ENCODE results near the gene CDH16.
A peak's percentile ranks its signal among the peaks of the same experiment; 100 is the strongest.
"Not testable (repeated sequence)": the region's sequence is repeated elsewhere in the genome, so short reads cannot be mapped to it uniquely, and the experiment has no call there.

CDH16 gene, protein sequence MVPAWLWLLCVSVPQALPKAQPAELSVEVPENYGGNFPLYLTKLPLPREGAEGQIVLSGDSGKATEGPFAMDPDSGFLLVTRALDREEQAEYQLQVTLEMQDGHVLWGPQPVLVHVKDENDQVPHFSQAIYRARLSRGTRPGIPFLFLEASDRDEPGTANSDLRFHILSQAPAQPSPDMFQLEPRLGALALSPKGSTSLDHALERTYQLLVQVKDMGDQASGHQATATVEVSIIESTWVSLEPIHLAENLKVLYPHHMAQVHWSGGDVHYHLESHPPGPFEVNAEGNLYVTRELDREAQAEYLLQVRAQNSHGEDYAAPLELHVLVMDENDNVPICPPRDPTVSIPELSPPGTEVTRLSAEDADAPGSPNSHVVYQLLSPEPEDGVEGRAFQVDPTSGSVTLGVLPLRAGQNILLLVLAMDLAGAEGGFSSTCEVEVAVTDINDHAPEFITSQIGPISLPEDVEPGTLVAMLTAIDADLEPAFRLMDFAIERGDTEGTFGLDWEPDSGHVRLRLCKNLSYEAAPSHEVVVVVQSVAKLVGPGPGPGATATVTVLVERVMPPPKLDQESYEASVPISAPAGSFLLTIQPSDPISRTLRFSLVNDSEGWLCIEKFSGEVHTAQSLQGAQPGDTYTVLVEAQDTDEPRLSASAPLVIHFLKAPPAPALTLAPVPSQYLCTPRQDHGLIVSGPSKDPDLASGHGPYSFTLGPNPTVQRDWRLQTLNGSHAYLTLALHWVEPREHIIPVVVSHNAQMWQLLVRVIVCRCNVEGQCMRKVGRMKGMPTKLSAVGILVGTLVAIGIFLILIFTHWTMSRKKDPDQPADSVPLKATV

DNA sequence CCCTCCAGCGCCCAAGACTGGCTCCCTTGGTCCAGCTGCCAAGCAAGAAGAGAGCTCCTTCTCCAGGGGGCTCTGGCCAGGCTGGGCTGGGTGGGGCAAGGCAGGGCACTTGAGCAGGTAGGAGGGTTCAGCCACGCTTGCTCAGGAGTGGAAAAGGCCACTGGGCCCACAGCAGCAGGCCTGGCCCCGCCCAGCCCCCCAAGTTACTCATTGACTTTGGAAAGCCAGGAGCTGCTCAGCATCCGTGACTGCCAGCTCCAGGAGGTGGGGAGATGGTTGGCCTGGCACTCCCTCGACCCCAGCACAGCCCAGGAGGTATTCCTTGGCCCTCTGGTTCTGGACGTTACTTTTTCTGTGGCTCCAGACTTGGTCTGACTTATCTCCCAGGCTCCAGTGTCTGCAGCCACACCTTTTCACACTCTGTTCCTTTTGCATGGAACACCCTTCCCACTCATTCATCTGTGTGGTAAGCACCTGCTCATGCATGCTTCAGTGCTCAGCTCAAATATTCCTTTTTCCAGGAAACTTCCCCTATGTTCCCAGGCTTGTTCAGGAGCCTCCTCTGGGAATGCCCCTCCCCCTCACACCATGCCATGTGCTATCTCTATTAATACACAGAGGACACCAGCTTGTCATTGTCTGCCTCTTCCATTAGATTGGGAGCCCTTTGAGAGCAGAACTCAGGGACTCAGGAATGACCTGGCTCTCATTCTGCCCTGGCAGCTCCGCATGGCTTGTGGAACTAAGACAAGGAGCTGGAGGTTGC, at the start of gene CDH16:
Gene CDH16 (minus strand): TSS at position 83 of the 766 bp plus-strand sequence. CDS start 820 bp downstream, outside the sequence.
- DNase-seq = no peak

DNA sequence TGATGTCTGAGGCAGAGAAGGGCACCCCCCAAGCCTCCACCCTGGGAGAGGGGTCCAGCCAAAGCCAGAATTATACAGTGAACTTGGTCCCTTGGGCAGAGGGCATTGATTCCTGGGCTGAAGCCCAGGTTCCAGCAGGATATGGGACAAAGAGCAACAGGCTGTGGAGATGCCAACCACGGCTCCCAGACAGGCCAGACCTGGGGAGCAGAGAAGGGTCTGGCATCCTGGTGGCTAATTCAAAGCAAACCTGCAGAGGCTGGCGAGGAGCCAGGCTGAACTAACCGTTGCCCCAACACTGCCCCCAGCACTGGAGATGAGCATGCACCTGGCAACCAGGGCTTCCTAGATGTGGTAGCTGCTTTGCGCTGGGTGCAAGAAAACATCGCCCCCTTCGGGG, 45.4 kb upstream of the CDH16 start:
- DNase-seq = no peak

DNA sequence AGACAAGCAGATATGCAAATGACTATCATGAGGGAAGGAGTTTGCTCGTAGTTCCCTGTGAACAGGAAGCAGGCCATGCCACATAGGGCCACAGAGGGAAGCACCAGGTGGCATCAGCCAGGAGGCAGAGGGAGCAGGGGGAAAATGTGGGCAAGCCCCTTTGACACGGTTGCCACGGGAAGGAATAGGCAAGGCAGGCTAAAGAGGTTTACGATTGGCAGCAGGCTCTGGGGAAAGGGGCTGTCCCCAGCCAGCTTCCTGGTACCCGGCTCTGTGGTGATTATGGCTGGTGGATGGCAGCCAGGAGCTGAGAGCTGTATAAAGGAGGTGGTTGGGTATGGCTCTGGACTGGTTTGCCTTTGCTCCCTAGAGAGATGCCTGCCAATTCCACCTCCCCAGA, 43.2 kb upstream of the CDH16 start:
- no peak for DNase-seq

- DNase-seq = peak; percentile 55
Observed at GRCh38 chr16:66961065-66961744, 42.5 kb upstream of the CDH16 start, which contains the start of gene CES3. CES3 (plus strand) TSS chr16:66961266; CDS start chr16:66961308, 42 bp downstream.

DNA sequence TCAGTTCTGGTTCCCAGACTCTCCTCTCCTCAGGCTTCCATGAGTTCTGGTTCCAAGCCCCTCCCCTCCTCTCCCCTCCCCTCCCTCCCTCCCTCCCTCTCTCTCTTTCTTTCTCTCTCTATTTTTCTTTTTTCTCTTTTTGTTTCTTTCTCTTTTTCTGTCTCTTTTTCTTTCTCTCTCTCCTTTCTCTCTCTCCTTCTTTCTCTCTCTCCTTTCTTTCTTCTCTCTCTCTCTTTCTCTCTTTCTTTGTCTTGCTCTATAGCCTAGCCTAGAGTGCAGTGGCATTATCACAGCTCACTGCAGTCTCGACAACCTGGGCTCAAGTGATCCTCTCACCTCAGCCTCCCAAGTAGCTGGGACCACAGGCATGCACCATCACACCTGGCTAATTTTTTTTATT, 41.6 kb upstream of the CDH16 start:
- no peak for DNase-seq

- DNase-seq = no peak
Observed at GRCh38 chr16:66959704-66960161, 41.0 kb upstream of the CDH16 start.

DNA sequence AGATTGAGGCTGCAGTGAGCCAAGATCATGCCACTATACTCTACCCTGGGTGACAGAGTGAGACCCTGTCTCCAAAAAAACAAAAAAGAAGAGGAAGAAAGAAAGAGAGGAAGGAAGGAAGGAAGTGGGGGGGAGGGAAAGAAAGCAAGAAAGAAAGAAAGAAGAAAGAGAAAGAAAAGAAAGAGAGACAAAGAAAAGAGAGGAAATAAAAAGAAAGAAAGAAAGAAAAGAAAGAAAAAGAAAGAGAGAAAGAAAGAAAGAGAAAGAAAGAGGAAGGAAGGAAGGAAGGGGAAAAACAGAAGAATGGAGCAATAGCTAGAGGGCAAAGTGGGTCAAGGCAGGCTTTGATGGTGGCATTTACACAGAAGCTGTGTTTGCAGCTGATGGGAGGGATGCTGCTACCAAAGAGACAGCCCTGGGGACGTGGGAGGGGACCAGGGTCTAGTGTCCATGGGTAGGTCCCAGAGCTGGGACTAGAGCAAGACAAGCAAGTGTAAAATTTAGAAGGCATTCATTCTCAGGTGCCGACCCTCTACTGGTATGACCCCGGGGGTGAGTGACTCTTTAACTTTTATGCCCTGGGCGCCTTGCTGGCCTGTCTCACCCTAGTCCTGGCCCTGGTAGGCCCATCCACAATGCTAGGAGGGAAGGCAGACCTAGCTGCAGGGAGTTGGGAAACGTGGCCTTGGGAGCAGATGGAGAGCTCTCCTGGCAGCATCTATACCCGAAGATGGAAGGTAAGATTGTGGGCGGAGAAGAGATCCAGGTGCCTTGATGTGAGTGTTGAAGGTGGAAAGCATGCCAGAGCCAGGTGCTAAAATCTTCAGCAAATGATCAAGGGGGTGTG, 40.4 kb upstream of the CDH16 start:
- no peak for DNase-seq

GRCh38 chr16:66956154-66956457, 37.4 kb upstream of the CDH16 start:
- not testable (repeated sequence) for DNase-seq

DNA sequence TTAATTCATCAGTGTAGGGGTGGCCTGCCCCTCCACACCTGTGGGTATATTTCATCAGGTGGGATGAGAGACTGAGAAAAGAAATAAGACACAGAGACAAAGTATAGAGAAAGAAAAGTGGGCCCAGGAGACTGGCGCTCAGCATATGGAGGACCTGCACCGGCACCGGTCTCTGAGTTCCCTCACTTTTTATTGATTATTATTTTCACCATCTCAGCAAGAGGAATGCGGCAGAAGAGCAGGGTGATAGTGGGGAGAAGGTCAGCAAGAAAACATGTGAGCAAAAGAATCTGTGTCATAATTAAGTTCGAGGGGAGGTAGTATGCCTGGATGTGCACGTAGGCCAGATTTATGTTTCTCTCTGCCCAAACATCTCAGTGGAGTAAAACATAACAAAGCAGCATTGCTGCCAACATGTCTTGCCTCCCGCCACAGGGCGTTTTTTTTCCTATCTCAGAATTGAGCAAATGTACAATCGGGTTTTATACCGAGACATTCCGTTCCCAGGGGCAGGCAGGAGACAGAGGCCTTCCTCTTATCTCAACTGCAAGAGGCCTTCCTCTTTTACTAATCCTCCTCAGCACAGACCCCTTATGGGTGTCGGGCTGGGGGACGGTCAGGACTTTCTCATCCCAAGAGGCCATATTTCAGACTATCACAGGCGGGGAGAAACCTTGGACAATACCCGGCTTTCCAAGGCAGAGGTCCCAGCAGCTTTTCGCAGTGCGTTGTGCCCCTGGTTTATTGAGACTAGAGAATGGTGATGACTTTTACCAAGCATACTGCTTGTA, 36.9 kb upstream of the CDH16 start:
- DNase-seq = not testable (repeated sequence)

- DNase-seq = peak; percentile 69
Observed at GRCh38 chr16:66954097-66954659, 35.5 kb upstream of the CDH16 start.

DNA sequence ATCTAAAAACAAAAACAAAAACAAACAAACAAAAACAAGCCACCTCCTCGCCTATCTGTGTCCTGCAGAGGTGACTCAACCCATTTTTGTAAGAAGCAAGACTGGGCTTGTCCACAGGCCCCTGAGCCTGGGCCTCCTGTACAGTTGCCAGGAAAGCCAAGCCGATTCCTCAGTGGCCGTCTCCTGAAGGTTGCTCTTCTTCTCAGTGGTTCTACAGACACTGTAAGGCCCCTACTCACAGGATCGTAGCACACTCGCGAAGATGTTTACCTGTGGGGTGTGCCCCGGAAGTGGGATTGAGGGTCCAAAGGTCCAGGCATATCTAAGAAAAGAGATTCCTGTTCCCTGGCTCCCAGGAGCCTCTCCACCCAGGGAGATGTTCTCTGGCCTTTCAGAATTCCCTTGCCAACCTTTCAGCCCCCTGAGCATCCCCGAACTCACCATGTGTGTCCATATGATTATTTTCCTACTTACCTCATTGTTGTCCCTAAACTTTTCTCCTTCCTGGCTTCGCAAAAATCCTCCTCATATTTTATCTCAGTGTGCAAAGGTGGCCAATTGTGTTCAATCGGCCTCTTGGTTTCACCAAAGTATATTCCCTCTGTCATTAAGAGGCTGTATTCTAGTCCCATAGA, 34.9 kb upstream of the CDH16 start:
- DNase-seq = no peak

GRCh38 chr16:66952430-66953110, 33.9 kb upstream of the CDH16 start:
- no peak for DNase-seq

- no peak for DNase-seq
Observed at GRCh38 chr16:66950971-66951790, 32.5 kb upstream of the CDH16 start.

DNA sequence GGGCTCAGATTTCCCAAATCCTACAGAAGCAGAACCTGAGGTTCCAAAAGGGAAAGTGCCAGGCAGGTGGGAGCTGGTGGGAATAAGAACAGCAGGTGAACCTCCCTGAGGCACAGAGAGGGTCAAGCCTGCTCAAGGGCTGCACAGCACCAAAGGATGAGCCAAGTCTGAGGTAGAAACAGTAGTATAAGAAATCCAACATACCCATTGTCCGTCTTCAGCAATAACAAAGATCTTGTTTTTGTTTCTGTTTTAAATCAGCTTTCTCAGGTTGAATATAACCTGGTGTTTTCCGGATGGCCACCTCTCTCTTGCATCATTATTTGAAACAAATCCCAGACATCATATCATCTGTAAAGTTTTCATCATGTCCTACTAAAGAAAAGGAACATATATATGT, 31.8 kb upstream of the CDH16 start:
- no peak for DNase-seq

GRCh38 chr16:66949472-66949871, 30.8 kb upstream of the CDH16 start:
- DNase-seq = no peak

- DNase-seq = no peak
Observed at GRCh38 chr16:66948837-66949225, 30.1 kb upstream of the CDH16 start.

DNA sequence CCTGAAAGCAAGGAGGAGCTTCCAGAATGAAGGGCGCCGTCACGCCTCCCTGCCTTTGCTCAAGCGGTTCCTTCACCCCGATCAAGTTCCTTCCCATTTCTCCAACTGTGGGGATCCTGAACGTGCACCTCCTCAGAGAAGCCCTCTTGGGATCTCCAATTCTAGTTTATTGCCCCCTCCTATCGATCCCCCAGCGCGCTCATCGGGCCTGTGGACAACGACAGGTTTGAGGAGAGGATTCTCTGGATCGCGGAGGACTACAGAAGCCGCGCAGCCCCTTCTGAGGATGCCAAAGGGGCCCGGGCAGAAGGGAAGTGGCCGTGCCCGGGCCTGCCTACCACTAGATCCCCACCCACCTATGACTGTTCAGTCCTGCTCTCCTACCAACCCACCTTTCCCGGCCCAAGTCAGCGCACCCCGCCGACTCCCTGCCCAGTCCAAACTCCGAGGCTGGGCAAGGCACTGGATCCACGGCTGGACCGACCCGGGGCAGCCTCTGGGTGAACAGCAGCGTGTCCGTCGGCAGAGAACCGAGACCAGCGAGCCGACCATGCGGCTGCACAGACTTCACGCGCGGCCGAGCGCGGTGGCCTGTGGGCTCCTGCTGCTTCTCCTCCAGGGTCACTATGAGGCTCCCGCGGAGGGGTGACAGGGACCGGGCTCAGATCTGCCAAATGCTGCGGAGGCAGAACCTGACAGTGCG, 29.6 kb upstream of the CDH16 start:
- DNase-seq = no peak

Data from stimulated activated CD4-positive, alpha-beta T cell treated with anti-CD3 and anti-CD28 coated beads, Interleukin-12 subunit alpha, Interleukin-12 subunit beta, amount 100 ng/mL, for 4 hours (primary cell).